Measurements from ENCODE around the gene FBXL16. TPM values are rescaled to one million over a fixed set of nuclear protein-coding genes. Genes with fewer than 3 reads are reported as not detected.
"Not testable (repeated sequence)": the region's sequence is repeated elsewhere in the genome, so short reads cannot be mapped to it uniquely, and the experiment has no call there.

The FBXL16 gene
- total RNA-seq, 1 donor = not detected

DNA sequence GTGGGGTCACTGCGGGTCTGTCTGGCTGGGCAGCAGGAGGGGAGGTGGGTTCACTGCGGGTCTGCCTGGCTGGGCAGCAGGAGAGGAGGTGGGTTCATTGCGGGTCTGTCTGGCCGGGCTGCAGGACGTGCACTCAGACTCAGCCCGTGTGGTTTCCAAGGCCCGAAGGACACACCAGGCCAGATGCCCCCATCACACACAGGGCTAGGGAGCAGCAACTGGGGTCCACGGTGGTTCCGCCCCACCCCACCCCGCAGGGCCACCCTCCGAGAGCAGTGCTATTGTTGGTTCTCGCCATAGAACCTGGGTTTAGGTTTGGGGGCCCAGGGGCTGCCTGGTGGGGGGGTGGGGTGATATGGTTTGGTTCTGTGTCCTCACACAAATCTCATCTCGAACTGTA, 41.0 kb upstream of the FBXL16 start:
- TF ChIP-seq, protein P1, sequence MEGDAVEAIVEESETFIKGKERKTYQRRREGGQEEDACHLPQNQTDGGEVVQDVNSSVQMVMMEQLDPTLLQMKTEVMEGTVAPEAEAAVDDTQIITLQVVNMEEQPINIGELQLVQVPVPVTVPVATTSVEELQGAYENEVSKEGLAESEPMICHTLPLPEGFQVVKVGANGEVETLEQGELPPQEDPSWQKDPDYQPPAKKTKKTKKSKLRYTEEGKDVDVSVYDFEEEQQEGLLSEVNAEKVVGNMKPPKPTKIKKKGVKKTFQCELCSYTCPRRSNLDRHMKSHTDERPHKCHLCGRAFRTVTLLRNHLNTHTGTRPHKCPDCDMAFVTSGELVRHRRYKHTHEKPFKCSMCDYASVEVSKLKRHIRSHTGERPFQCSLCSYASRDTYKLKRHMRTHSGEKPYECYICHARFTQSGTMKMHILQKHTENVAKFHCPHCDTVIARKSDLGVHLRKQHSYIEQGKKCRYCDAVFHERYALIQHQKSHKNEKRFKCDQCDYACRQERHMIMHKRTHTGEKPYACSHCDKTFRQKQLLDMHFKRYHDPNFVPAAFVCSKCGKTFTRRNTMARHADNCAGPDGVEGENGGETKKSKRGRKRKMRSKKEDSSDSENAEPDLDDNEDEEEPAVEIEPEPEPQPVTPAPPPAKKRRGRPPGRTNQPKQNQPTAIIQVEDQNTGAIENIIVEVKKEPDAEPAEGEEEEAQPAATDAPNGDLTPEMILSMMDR (IDR thresholded peaks at IDR 0.05; ENCODE audit: extremely low read depth, low read depth, low read length) = no peak
- Histone ChIP-seq H3K36me3 (ENCODE audit: insufficient read depth, low read length) (no peaks in the 10 kb centered on the region), H3K27ac (ENCODE audit: low read depth, low read length) (no peak overlapping the region), H3K4me2 (ENCODE audit: insufficient read depth, low read length) (no peak overlapping the region), H3K9me3 (ENCODE audit: low read depth, low read length) (no peaks in the 10 kb centered on the region), H4K20me1 (ENCODE audit: insufficient read depth, low read length) (no peaks in the 10 kb centered on the region), H2AFZ (ENCODE audit: low read length) (no peak overlapping the region), H3K4me3 (ENCODE audit: insufficient read depth, low read length) (no peak overlapping the region), H3K4me1 (ENCODE audit: insufficient read depth, low read length) (no peaks in the 10 kb centered on the region), H3K27me3 (ENCODE audit: insufficient read depth, low read length) (peaks cover 8% of the 10 kb centered on the region), H3K79me2 (ENCODE audit: insufficient read depth, low read length) (no peaks in the 10 kb centered on the region)
- DNase-seq (ENCODE audit: insufficient read length, low spot score, missing footprints) = no peak

DNA sequence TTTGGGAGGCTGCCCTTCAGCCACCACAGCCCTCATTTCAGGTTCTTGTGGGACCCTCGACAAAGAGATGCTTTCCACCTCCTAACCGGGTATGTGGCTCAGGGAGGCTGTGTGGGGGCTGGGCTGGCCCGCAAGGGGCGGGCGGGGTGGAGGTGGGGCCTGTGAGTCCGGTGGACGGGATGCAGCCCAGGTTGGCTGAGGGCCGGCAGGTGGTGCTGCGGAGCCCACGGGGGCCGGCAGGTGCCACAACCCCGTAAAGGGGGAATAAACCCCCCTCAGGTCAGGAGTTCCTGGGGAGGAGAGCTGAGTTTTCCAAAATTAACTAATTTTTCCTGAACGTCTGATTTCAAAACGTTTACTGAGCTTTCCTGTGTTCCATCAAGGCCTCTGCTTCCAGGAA, 40.1 kb upstream of the FBXL16 start:
- H2AFZ ChIP-seq (ENCODE audit: low read length) = no peak overlapping the region
- H3K36me3 ChIP-seq (ENCODE audit: insufficient read depth, low read length) = no peaks in the 10 kb centered on the region
- H3K79me2 ChIP-seq (ENCODE audit: insufficient read depth, low read length) = no peaks in the 10 kb centered on the region
- H3K27ac ChIP-seq (ENCODE audit: low read depth, low read length) = no peak overlapping the region
- no peak for DNase-seq (ENCODE audit: insufficient read length, low spot score, missing footprints)
- H3K4me2 ChIP-seq (ENCODE audit: insufficient read depth, low read length) = no peak overlapping the region
- H3K9me3 ChIP-seq (ENCODE audit: low read depth, low read length) = no peaks in the 10 kb centered on the region
- TF ChIP-seq, protein P1 (IDR thresholded peaks at IDR 0.05; ENCODE audit: extremely low read depth, low read depth, low read length) = no peak
- no peaks in the 10 kb centered on the region for H4K20me1 ChIP-seq (ENCODE audit: insufficient read depth, low read length)
- no peak overlapping the region for H3K4me3 ChIP-seq (ENCODE audit: insufficient read depth, low read length)
- H3K27me3 ChIP-seq (ENCODE audit: insufficient read depth, low read length) = no peaks in the 10 kb centered on the region
- H3K4me1 ChIP-seq (ENCODE audit: insufficient read depth, low read length) = peaks cover 4% of the 10 kb centered on the region

DNA sequence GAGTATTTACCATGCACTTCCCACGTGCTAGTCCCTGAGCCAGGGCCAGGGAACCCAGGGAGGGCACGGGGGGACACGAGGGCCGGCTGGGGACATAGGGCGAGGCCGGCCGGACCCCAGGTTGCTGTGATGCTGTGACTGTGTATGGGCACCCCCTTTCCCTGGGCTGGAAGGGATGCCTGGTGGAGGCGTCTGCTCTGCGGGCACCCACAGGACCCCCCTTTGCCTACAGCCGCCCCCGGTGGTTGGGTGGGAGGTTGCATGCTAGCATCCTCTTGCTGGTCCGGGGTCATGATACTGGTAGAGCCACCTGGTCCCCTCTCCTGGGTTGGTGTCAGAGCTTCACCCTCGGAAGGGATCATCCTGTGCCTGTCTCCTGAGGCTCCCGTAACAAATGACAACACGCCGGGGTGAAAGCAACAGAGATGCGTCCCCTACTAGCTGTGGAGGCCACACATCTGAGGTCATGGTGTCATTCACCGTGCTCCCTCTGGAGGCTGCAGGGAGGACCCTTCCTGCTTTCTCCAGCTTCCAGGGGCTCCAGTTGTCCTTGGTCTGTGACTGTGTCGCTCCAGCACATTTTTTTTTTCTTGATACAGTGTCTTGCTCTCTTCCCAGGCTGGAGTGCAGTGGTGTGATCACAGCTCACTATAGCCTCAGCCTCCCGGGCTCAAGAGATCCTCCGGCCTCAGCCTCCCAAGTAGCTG, 38.3 kb upstream of the FBXL16 start:
- DNase-seq (ENCODE audit: insufficient read length, low spot score, missing footprints) = no peak
- no peak overlapping the region for H3K27ac ChIP-seq (ENCODE audit: low read depth, low read length)
- TF ChIP-seq, protein P1 (IDR thresholded peaks at IDR 0.05; ENCODE audit: extremely low read depth, low read depth, low read length) = no peak

DNA sequence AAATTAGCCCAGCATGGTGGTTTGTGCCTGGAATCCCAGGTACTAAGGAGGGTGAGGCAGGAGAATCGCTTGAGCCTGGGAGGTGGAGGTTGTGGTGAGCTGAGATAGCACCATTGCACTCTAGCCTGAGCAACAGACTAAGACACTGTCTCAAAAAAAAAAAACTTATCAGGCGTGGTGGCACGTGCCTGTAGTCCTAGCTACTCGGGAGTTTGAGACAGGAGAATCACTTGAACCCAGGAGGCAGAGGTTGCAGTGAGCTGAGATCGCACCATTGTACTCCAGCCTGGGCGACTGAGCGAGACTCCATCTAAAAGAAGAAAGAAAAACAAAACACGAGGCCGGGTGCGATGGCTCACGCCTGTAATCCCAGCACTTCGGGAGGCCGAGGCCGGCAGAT, 37.3 kb upstream of the FBXL16 start:
- not testable (repeated sequence) for H3K79me2 ChIP-seq (ENCODE audit: insufficient read depth, low read length); DNase-seq (ENCODE audit: insufficient read length, low spot score, missing footprints); H2AFZ ChIP-seq (ENCODE audit: low read length); H4K20me1 ChIP-seq (ENCODE audit: insufficient read depth, low read length); H3K4me3 ChIP-seq (ENCODE audit: insufficient read depth, low read length); H3K27ac ChIP-seq (ENCODE audit: low read depth, low read length); H3K27me3 ChIP-seq (ENCODE audit: insufficient read depth, low read length); H3K36me3 ChIP-seq (ENCODE audit: insufficient read depth, low read length); H3K4me2 ChIP-seq (ENCODE audit: insufficient read depth, low read length); H3K9me3 ChIP-seq (ENCODE audit: low read depth, low read length)
- H3K4me1 ChIP-seq (ENCODE audit: insufficient read depth, low read length) = peaks cover 12% of the 10 kb centered on the region

More for the DNA sequence above, 38.3 kb upstream of the FBXL16 start:
- no peaks in the 10 kb centered on the region for H3K36me3 ChIP-seq (ENCODE audit: insufficient read depth, low read length)
- peaks cover 8% of the 10 kb centered on the region for H3K79me2 ChIP-seq (ENCODE audit: insufficient read depth, low read length)
- peaks cover 12% of the 10 kb centered on the region for H3K4me1 ChIP-seq (ENCODE audit: insufficient read depth, low read length)
- no peak overlapping the region for H2AFZ ChIP-seq (ENCODE audit: low read length)
- H3K27me3 ChIP-seq (ENCODE audit: insufficient read depth, low read length) = no peaks in the 10 kb centered on the region
- no peak overlapping the region for H3K4me3 ChIP-seq (ENCODE audit: insufficient read depth, low read length)
- peaks cover 4% of the 10 kb centered on the region for H4K20me1 ChIP-seq (ENCODE audit: insufficient read depth, low read length)
- no peak overlapping the region for H3K4me2 ChIP-seq (ENCODE audit: insufficient read depth, low read length)
- H3K9me3 ChIP-seq (ENCODE audit: low read depth, low read length) = no peaks in the 10 kb centered on the region
